T-helper 17 cell (primary cell): Measurements from ENCODE around the gene KCNQ4. TPM values are rescaled to one million over a fixed set of nuclear protein-coding genes. Genes with fewer than 3 reads are reported as not detected.

Source experiments
- ATAC-seq: fragments of 150-1000 bp; cut with Tn5 transposase; 2 replicates; pipeline ENCODE4 v1.10.0; 2021; ENCODE audit warnings: mild to moderate bottlenecking, moderate library complexity
- DNase-seq, 3 donors: peaks; one replicate each; pipeline versions ENCODE4 v3.0.0 to v3.0.0-alpha.2; 2020 to 2021
- H3K9me3 ChIP-seq: one replicate; pipeline ENCODE4 v1.7.0; 2013; ENCODE audit warnings: low read length, mild to moderate bottlenecking; ENCODE audit not compliant: control insufficient read depth, poor library complexity, severe bottlenecking
- H3K27ac Mint-ChIP-seq: one replicate; pipeline ENCODE4 v1.8.0; 2022; ENCODE audit warnings: mild to moderate bottlenecking, moderate library complexity, mixed read lengths
- H3K27me3 Mint-ChIP-seq: one replicate; pipeline ENCODE4 v1.8.0; 2022; ENCODE audit warnings: mixed read lengths
- H3K36me3 Mint-ChIP-seq: one replicate; pipeline ENCODE4 v1.8.0; 2022; ENCODE audit warnings: low read depth, mixed read lengths
- H3K4me1 Mint-ChIP-seq: one replicate; pipeline ENCODE4 v1.8.0; 2022; ENCODE audit warnings: mild to moderate bottlenecking, mixed read lengths
- H3K4me3 Mint-ChIP-seq: one replicate; pipeline ENCODE4 v1.8.0; 2022; ENCODE audit warnings: mild to moderate bottlenecking, moderate library complexity, mixed read lengths
- total RNA-seq, 4 donors: library from RNA in 2 of 4; stranded (reverse) in 2 of 4; gene quantifications; one replicate each; pipeline ENCODE4 v1.2.3 and lab custom pipeline; 2022 to 2026

Gene KCNQ4
- total RNA-seq, 2 donors from 2014 or later: 0.17 to 0.86 TPM

GRCh38 chr1:40841602-40842001 is 58.0 kb downstream of the KCNQ4 start:
- H3K36me3 Mint-ChIP-seq: peaks cover 4% of the 10 kb centered on the region
- H3K27ac Mint-ChIP-seq: no peak overlapping the region
- ATAC-seq (no peak), DNase-seq (no peak)
- no peaks in the 10 kb centered on the region for H3K9me3 ChIP-seq
- peaks cover 12% of the 10 kb centered on the region for H3K27me3 Mint-ChIP-seq
- no peak overlapping the region for H3K4me3 Mint-ChIP-seq
- H3K4me1 Mint-ChIP-seq: peaks cover 15% of the 10 kb centered on the region

DNA sequence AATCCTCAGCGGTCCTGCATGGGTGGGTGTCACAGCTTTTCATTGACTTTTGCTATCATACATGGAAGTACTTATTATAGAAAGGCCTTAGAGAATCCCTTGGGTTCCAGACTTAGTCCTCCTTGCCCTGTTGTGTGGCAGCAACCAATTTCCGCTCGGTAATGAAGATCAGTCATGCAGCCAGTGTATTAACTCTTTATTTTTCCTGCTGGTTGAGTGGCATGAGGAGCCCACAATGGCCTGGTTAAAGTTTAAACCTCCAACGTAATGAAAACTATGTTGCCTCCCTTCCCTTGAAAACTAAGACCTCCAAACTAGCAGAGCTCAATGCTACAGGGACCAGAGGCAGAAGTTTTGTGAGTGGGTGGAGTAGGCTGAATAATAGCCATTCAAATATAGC is 58.6 kb downstream of the KCNQ4 start:
- Mint-ChIP-seq H3K4me3 (no peak overlapping the region), H3K4me1 (peaks cover 18% of the 10 kb centered on the region), H3K27me3 (peaks cover 17% of the 10 kb centered on the region), H3K36me3 (peaks cover 6% of the 10 kb centered on the region), H3K27ac (no peak overlapping the region)
- DNase-seq: no peak
- no peak for ATAC-seq
- H3K9me3 ChIP-seq: no peaks in the 10 kb centered on the region

GRCh38 chr1:40842691-40843090 is 59.1 kb downstream of the KCNQ4 start:
- no peaks in the 10 kb centered on the region for H3K9me3 ChIP-seq
- ATAC-seq (no peak), DNase-seq (no peak)
- H3K27me3 Mint-ChIP-seq: peaks cover 21% of the 10 kb centered on the region
- peaks cover 6% of the 10 kb centered on the region for H3K36me3 Mint-ChIP-seq
- H3K4me1 Mint-ChIP-seq: peaks cover 19% of the 10 kb centered on the region
- no peak overlapping the region for H3K27ac Mint-ChIP-seq
- no peak overlapping the region for H3K4me3 Mint-ChIP-seq

- no peaks in the 10 kb centered on the region for H3K9me3 ChIP-seq
- Mint-ChIP-seq H3K36me3 (peaks cover 6% of the 10 kb centered on the region), H3K4me1 (peaks cover 21% of the 10 kb centered on the region), H3K27me3 (peaks cover 30% of the 10 kb centered on the region), H3K4me3 (peak overlapping the region; percentile 7), H3K27ac (no peak overlapping the region)
- no peak for DNase-seq
- ATAC-seq: no peak
Measured at GRCh38 chr1:40844079-40844478, 60.5 kb downstream of the KCNQ4 start.

DNA sequence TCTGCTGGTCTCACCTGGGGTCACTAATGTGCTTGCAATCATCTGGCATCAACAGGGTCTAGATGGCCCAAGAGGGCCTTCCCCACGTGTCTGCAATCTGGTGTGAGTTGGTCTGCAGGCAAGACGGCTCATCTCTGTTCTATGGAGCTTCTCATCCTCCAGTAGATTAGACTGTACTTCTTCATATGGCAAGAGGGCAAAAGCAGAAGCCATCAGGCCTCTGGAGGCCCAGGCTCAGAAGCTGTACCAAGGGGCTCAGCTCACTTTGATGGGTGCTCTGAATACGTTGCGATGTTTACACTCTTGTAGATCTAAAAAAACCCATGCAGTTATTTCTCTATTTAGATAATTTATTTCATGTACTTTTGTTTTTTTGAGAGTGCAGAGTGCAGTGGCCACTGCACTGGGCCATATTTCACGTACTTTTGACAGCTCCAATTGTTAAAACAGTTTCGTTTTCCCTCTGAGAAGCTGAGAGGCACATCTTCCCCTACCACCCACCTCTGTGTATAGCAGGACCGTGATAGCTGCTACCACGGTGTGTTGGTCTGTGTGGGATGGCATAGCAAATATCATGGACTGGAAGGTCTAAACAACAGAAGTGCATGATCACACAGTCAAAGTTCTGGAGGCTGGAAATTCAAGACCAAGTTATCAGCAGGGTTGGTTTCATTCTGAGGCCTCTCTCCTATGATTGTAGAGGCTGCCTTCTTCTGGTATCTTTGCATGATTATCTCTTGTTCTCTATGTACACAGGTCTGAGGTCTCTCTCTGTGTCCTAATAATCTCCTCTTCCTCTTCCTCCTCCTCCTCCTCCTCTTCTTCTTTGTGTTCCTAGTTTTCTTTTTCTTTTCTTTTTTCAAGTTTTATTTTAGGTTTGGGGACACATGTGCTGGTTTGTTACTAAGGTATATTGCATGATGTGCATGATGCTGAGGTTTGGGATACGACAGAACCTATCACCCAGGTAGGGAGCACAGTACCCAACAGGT is 61.6 kb downstream of the KCNQ4 start:
- H3K4me3 Mint-ChIP-seq: peak overlapping the region; percentile 43
- peaks cover 6% of the 10 kb centered on the region for H3K36me3 Mint-ChIP-seq
- no peak overlapping the region for H3K27ac Mint-ChIP-seq
- H3K4me1 Mint-ChIP-seq: peaks cover 24% of the 10 kb centered on the region
- H3K9me3 ChIP-seq: no peaks in the 10 kb centered on the region
- H3K27me3 Mint-ChIP-seq: peaks cover 30% of the 10 kb centered on the region
- ATAC-seq (no peak), DNase-seq (no peak)

- DNase-seq (no peak), ATAC-seq (no peak)
- Mint-ChIP-seq H3K4me1 (peaks cover 20% of the 10 kb centered on the region), H3K36me3 (peaks cover 6% of the 10 kb centered on the region), H3K27me3 (peaks cover 27% of the 10 kb centered on the region), H3K27ac (no peak overlapping the region), H3K4me3 (peak overlapping the region; percentile 43)
- no peaks in the 10 kb centered on the region for H3K9me3 ChIP-seq
Measured at GRCh38 chr1:40845895-40846294, 62.3 kb downstream of the KCNQ4 start.

DNA sequence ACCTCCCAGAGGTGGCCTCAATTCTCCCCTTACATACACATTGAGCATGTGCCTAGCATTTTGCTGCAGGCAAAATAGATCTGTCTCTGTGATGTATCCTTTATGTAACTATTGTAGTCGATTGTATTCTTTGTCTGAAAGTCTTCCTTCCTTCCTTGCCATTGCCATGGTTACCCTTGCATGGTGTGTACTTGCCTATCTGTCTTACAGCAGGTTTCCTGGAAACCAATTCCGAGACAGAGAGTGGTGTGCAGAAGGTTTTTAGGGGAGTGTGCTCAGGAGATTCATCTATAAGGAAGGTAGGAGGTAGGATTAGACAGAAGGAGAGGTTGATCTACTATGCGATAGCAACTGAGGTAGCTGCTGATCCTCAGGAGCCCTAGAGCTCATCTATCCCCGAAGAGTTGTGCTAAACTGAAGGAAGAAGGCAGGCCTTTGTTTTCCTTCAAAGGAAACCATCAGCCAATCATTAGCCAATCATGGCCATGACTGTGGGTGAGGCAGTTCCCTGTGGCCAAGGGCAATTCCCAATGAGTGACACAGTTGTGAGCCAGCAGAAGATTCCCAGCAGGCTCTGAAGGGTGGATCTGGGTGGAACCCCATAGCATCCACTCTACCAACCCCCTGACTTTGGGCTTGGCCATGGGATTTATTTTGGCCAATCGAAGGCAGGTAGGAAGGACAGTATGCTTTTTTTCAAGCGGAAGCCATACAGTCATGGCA is 63.6 kb downstream of the KCNQ4 start:
- no peaks in the 10 kb centered on the region for H3K9me3 ChIP-seq
- peaks cover 29% of the 10 kb centered on the region for H3K27me3 Mint-ChIP-seq
- H3K4me1 Mint-ChIP-seq: peaks cover 19% of the 10 kb centered on the region
- peaks cover 6% of the 10 kb centered on the region for H3K36me3 Mint-ChIP-seq
- no peak overlapping the region for H3K27ac Mint-ChIP-seq
- no peak for ATAC-seq
- no peak for DNase-seq
- H3K4me3 Mint-ChIP-seq: no peak overlapping the region

- no peak overlapping the region for H3K4me3 Mint-ChIP-seq
- no peak overlapping the region for H3K27ac Mint-ChIP-seq
Measured at GRCh38 chr1:40848530-40849189, 65.1 kb downstream of the KCNQ4 start.

GRCh38 chr1:40849801-40850592 is 66.4 kb downstream of the KCNQ4 start:
- no peaks in the 10 kb centered on the region for H3K9me3 ChIP-seq
- DNase-seq (peak; percentile 59 to 71 (median 59)), ATAC-seq (peak; percentile 96)
- no peak overlapping the region for H3K27ac Mint-ChIP-seq
- no peak overlapping the region for H3K4me3 Mint-ChIP-seq
- H3K36me3 Mint-ChIP-seq: peaks cover 2% of the 10 kb centered on the region
- peaks cover 29% of the 10 kb centered on the region for H3K27me3 Mint-ChIP-seq
- peaks cover 18% of the 10 kb centered on the region for H3K4me1 Mint-ChIP-seq

More at GRCh38 chr1:40848530-40849189, 65.1 kb downstream of the KCNQ4 start:
- H3K36me3 Mint-ChIP-seq: peaks cover 4% of the 10 kb centered on the region
- no peaks in the 10 kb centered on the region for H3K9me3 ChIP-seq
- H3K4me1 Mint-ChIP-seq: peaks cover 19% of the 10 kb centered on the region
- peaks cover 29% of the 10 kb centered on the region for H3K27me3 Mint-ChIP-seq
- no peak for ATAC-seq
- DNase-seq: no peak

GRCh38 chr1:40851643-40852042 is 68.1 kb downstream of the KCNQ4 start:
- peaks cover 29% of the 10 kb centered on the region for H3K27me3 Mint-ChIP-seq
- H3K27ac Mint-ChIP-seq: no peak overlapping the region
- ATAC-seq (no peak), DNase-seq (no peak)
- H3K9me3 ChIP-seq: no peaks in the 10 kb centered on the region
- peaks cover 2% of the 10 kb centered on the region for H3K36me3 Mint-ChIP-seq
- no peak overlapping the region for H3K4me3 Mint-ChIP-seq
- H3K4me1 Mint-ChIP-seq: peaks cover 13% of the 10 kb centered on the region

GRCh38 chr1:40853113-40853884 is 69.7 kb downstream of the KCNQ4 start:
- no peak overlapping the region for H3K27ac Mint-ChIP-seq
- DNase-seq (no peak), ATAC-seq (no peak)
- no peaks in the 10 kb centered on the region for H3K36me3 Mint-ChIP-seq
- no peak overlapping the region for H3K4me3 Mint-ChIP-seq
- H3K27me3 Mint-ChIP-seq: peaks cover 17% of the 10 kb centered on the region
- peaks cover 9% of the 10 kb centered on the region for H3K4me1 Mint-ChIP-seq
- no peaks in the 10 kb centered on the region for H3K9me3 ChIP-seq

DNA sequence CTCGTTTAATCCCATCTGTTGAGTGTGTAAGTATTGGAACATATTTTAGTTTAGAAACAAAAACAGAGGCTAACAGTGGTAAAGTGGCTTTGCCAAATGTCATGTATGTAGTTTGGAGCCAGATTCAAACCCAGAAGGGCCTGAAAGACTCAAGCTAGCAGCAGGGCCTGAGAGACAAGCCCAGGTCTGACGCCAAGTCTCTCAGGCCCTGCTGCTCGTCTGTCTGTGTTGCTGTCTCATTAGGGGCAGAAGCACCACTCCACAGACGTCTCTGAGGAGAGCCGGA is 70.2 kb downstream of the KCNQ4 start:
- H3K9me3 ChIP-seq: no peaks in the 10 kb centered on the region
- H3K4me1 Mint-ChIP-seq: peaks cover 8% of the 10 kb centered on the region
- DNase-seq: no peak
- no peak for ATAC-seq
- no peak overlapping the region for H3K4me3 Mint-ChIP-seq
- no peaks in the 10 kb centered on the region for H3K36me3 Mint-ChIP-seq
- H3K27ac Mint-ChIP-seq: no peak overlapping the region
- H3K27me3 Mint-ChIP-seq: peaks cover 11% of the 10 kb centered on the region
